Subcutaneous abdominal adipose tissue (tissue), 5 donors: ENCODE results near the gene MYB.
A peak's percentile ranks its signal among the peaks of the same experiment; 100 is the strongest.

Experiments used
- H3K27ac ChIP-seq: one replicate; pipeline ENCODE4 v1.7.0; 2013; ENCODE audit warnings: low read depth, mild to moderate bottlenecking, inconsistent platforms, low read length, moderate library complexity
- H3K27me3 ChIP-seq, 5 donors: one replicate each; pipeline ENCODE4 v1.7.0; 2013; ENCODE audit warnings: low read length in 5 of 5, inconsistent platforms in 1 of 5; ENCODE audit not compliant: control insufficient read depth in 5 of 5, insufficient read depth in 4 of 5
- H3K36me3 ChIP-seq, 5 donors: one replicate each; pipeline ENCODE4 v1.7.0; 2013; ENCODE audit warnings: low read length in 5 of 5; ENCODE audit not compliant: control insufficient read depth in 5 of 5, insufficient read depth in 5 of 5
- H3K4me1 ChIP-seq, 5 donors: one replicate each; pipeline ENCODE4 v1.7.0; 2013; ENCODE audit warnings: low read length in 5 of 5, mild to moderate bottlenecking in 3 of 5, moderate library complexity in 1 of 5; ENCODE audit not compliant: control insufficient read depth in 5 of 5, insufficient read depth in 5 of 5
- H3K4me3 ChIP-seq, 5 donors: one replicate each; pipeline ENCODE4 v1.7.0; 2013; ENCODE audit warnings: low read length in 5 of 5, low read depth in 1 of 5
- H3K9ac ChIP-seq, 5 donors: one replicate each; pipeline ENCODE4 v1.7.0; 2013; ENCODE audit warnings: low read length in 5 of 5, mild to moderate bottlenecking in 4 of 5, moderate library complexity in 3 of 5
- H3K9me3 ChIP-seq, 5 donors: one replicate each; pipeline ENCODE4 v1.7.0; 2013; ENCODE audit warnings: low read length in 5 of 5; ENCODE audit not compliant: control insufficient read depth in 5 of 5
- donor health status: healthy.
- donor health status: healthy.
- donor health status: healthy.
- donor health status: healthy.
- donor health status: healthy.

MYB gene

DNA sequence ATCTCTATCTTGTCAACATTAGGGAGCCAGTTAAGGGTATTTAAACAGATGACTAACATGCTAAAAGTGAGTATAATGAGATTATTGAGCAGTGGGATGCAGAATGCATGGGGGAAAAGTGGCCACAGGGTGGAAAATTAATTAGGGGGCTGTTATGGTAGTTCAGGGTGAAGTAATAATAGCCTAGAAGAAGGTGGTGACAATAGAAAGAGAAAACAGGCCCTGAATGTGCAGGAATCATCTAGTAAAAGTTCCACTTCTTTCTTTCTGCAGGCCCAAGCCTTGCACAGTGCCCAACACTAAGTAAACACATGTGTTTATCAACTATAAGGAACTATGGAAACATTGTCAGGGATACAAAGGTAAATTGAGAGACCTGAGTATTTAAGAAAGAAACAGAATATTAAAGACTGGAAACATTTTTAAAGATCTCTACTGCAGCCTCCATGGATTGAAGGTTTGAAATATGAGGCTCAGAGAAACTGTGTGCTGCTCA lies 7.1 kb upstream of the MYB start:
- Histone ChIP-seq H3K4me3 (no peak overlapping the region), H3K36me3 (no peaks in the 10 kb centered on the region), H3K27me3 (no peaks in the 10 kb centered on the region), H3K27ac (no peak overlapping the region), H3K4me1 (no peaks in the 10 kb centered on the region), H3K9me3 (no peaks in the 10 kb centered on the region), H3K9ac (no peak overlapping the region)

DNA sequence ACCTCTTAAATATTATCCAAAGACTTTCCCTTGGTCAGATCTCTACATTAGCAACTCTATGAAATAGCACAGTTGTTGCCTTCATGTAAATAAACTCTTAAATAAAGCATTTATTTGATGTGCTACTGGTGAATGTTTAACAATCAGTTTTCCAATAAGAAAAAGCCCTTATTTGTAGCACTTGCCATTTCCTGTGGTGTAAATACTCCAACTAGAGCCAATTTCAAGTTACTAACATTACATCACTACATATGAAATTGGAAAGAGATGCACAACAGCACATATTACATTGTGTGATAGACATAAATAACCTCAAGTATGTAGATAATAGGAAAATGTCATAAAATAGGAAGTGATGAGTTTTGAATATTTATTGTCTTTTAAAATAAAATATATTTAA lies 5.0 kb upstream of the MYB start:
- Histone ChIP-seq H3K4me1 (peaks cover 0 to 8% (median 4%) of the 10 kb centered on the region in 5 donors), H3K4me3 (no peak overlapping the region), H3K9ac (no peak overlapping the region), H3K9me3 (no peaks in the 10 kb centered on the region), H3K27ac (no peak overlapping the region), H3K36me3 (no peaks in the 10 kb centered on the region), H3K27me3 (no peaks in the 10 kb centered on the region)

DNA sequence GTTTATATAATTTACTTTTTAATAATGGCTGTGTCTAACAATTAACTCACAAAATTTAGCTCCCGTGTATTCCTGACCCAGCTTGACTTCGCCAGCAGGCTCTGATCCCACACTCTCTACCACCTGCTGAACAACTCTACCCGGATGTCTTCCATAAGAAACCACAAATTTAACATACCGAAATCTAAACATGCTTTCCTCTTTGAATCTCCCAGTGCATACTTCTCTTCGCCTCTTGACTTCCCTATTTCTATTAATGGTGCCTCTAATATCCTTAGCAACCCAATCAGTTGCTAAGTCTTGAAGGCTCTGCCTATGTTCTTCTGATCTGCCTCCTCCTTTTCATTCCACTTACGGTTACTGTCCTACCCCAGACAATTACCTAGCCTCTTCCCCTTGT lies 4.6 kb upstream of the MYB start:
- Histone ChIP-seq H3K4me1 (peaks cover 0 to 9% (median 4%) of the 10 kb centered on the region in 5 donors), H3K9me3 (no peaks in the 10 kb centered on the region), H3K4me3 (no peak overlapping the region), H3K27me3 (no peaks in the 10 kb centered on the region), H3K36me3 (no peaks in the 10 kb centered on the region), H3K9ac (no peak overlapping the region), H3K27ac (no peak overlapping the region)

DNA sequence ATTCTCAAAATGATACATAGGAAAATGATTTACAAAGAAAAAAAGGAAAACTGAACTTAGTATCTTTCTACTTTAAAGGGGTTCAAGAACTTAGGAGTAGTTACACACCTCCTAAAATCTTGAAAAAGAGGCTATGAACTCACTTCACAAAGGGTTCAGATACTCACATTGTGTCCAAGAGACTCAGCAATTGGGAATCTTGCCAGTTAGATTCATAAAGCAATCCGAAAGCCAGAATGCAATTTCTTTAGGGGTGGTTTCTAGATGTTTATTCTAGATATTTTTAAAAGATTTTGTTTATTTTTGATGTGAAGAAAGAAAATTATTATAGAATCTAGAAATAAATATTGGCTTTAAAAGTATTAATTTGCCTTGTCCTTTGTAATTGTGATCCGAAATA lies 1.7 kb upstream of the MYB start:
- no peak overlapping the region for H3K27ac ChIP-seq
- H3K9ac ChIP-seq = no peak overlapping the region
- no peaks in the 10 kb centered on the region for H3K36me3 ChIP-seq
- H3K4me1 ChIP-seq = peaks cover 6 to 34% (median 29%) of the 10 kb centered on the region in 5 donors
- H3K27me3 ChIP-seq = peaks cover 8 to 15% (median 13%) of the 10 kb centered on the region in 5 donors
- H3K4me3 ChIP-seq = no peak overlapping the region
- no peaks in the 10 kb centered on the region for H3K9me3 ChIP-seq

DNA sequence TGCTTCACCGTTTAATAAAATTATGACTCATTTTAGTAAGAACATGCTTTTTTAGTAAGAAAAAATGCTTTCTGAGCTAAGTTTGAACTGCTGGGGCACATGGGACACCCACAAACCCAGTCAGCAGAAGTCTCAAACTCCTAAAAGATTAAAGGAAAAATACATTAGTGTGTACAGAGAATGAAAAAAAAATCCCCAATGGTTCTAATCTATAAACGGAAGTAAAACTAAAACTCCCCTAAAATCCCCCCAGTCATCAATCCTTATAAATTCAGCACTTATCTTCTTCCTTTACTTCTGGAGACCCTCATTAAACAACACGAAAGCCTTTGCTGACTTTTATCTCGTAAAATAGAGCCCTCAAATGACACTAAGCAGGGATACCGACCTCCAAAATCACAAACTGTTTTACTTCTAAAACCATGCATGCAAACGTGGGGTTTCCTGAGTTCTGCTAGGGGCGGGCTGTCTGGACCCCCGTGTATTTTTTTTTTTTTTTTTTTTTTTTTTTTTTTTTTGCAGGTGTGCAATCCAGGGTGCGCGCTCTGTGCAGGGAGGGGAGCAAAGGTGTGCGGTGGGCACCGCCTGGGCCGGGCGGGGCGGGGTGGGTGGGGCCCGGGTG lies 1.1 kb upstream of the MYB start:
- H3K4me1 ChIP-seq = peaks cover 6 to 34% (median 29%) of the 10 kb centered on the region in 5 donors
- no peaks in the 10 kb centered on the region for H3K36me3 ChIP-seq
- H3K9ac ChIP-seq = no peak overlapping the region
- H3K27ac ChIP-seq = no peak overlapping the region
- H3K4me3 ChIP-seq = peak overlapping the region in 4 of 5 donors; percentile 65 to 76 (median 70)
- no peaks in the 10 kb centered on the region for H3K9me3 ChIP-seq
- peaks cover 8 to 17% (median 13%) of the 10 kb centered on the region in 5 donors for H3K27me3 ChIP-seq

DNA sequence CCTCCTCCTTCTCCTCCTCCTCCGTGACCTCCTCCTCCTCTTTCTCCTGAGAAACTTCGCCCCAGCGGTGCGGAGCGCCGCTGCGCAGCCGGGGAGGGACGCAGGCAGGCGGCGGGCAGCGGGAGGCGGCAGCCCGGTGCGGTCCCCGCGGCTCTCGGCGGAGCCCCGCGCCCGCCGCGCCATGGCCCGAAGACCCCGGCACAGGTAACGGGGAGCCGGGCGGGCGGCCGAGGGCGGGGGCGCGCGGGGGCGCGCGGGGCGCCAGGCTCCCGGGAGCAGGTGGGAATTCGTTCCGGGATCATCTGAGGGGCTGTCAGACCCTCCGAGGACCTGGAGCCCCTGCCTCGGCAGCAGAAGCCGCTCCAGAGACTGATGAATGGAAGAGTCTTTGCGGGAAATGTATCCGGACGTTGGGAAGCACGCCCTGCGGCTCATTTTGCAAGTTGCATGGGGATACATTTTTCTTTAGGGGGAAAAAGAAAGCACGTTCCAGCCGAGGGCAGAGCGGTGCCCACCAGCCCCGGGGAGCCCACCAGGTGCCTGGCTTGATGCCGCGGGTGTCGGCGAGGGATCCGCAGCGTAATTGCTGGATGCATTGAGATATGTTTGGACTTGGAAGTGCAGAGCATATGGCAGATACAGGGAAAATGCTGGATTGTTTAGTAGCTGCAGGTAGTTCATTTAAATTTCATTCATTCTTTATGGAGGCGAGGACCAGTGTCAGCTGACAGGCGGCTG lies 394 bp downstream of the MYB start:
- no peak overlapping the region for H3K27ac ChIP-seq
- peaks cover 6 to 34% (median 29%) of the 10 kb centered on the region in 5 donors for H3K4me1 ChIP-seq
- no peaks in the 10 kb centered on the region for H3K9me3 ChIP-seq
- peaks cover 9 to 29% (median 17%) of the 10 kb centered on the region in 5 donors for H3K27me3 ChIP-seq
- no peaks in the 10 kb centered on the region for H3K36me3 ChIP-seq
- H3K4me3 ChIP-seq = peak overlapping the region; percentile 65 to 76 (median 73)
- peak overlapping the region in 2 of 5 donors; percentile 45 to 55 for H3K9ac ChIP-seq

DNA sequence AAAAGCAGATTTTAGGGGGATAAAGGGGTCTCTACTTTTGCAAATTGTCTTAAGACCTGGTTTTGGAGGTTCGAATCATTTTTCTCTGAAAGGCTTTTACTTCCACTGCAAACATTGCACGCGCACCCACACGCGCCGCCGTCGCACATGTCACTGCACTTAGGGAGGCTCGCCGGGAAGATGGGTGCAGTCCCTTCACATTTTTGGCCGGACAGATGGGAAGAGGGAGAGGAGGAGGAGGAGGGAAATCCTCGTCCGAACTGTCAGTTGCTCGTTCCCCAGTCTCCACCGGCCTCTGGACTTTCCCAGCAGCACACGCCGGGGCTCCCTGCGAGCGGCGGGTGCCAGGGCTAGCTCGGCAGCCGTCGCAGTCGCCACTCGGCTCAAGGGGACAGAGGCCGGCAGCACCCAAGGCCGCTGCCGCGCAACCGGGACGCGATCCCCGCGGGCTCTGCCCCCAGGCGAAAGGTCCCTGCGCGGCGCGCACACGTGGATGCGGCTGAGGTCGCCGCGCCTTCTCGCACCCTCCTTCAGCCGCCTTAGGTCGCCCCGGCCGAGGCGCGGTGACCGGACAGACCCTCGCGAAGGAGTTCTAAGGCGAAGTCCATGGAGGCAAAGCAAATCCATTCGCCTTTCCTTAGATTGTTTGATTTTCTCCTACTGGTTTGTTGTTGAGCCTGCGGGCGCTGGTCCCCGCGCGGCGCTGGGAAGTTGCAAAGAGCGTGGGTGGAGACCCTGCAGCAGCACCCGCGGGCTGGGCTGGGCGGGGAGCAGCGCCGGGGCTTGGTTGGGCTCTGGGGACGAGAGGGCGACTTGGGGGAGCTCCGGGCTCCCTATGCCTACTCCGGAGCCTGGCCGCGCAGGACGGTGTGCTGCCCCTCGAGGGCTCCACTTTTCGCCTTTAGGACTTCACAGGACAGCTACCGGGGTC lies 1.2 kb downstream of the MYB start:
- peaks cover 9 to 29% (median 18%) of the 10 kb centered on the region in 5 donors for H3K27me3 ChIP-seq
- H3K4me1 ChIP-seq = peaks cover 6 to 34% (median 29%) of the 10 kb centered on the region in 5 donors
- H3K27ac ChIP-seq = no peak overlapping the region
- H3K9me3 ChIP-seq = no peaks in the 10 kb centered on the region
- H3K36me3 ChIP-seq = no peaks in the 10 kb centered on the region
- H3K4me3 ChIP-seq = peak overlapping the region; percentile 65 to 76 (median 73)
- H3K9ac ChIP-seq = peak overlapping the region in 3 of 5 donors; percentile 37 to 49 (median 45)

DNA sequence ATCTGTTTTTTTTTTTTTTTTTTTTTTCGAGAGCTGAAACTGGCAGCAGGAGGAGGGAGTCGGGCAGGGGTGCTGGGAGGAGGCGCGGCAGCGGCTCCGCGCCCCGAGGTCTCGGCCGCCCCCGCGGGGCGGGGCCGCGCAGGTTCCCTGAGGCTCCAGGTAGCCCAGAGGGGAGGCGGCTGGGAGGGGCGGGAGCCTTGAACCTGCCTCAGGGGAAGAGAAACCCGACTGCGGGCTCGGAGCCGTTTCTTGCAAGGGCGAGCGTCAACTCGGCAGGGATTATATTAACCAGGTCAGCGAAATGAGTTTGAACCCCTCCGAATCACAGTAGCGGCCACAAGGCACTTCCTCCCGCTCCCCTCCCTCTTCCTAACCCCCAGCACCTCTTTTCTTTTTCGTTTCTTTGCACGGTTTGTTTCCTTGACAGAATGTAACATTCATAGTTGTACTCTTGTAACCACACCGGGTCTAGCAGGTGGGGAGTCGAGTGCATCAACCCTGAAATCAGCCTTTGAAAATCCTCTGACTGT lies 2.0 kb downstream of the MYB start:
- Histone ChIP-seq H3K4me3 (peak overlapping the region; percentile 59 to 76 (median 73)), H3K27me3 (peaks cover 9 to 29% (median 18%) of the 10 kb centered on the region in 5 donors), H3K9me3 (no peaks in the 10 kb centered on the region), H3K27ac (no peak overlapping the region), H3K36me3 (no peaks in the 10 kb centered on the region), H3K4me1 (peaks cover 6 to 34% (median 29%) of the 10 kb centered on the region in 5 donors), H3K9ac (peak overlapping the region in 1 of 5 donors; percentile 12)

DNA sequence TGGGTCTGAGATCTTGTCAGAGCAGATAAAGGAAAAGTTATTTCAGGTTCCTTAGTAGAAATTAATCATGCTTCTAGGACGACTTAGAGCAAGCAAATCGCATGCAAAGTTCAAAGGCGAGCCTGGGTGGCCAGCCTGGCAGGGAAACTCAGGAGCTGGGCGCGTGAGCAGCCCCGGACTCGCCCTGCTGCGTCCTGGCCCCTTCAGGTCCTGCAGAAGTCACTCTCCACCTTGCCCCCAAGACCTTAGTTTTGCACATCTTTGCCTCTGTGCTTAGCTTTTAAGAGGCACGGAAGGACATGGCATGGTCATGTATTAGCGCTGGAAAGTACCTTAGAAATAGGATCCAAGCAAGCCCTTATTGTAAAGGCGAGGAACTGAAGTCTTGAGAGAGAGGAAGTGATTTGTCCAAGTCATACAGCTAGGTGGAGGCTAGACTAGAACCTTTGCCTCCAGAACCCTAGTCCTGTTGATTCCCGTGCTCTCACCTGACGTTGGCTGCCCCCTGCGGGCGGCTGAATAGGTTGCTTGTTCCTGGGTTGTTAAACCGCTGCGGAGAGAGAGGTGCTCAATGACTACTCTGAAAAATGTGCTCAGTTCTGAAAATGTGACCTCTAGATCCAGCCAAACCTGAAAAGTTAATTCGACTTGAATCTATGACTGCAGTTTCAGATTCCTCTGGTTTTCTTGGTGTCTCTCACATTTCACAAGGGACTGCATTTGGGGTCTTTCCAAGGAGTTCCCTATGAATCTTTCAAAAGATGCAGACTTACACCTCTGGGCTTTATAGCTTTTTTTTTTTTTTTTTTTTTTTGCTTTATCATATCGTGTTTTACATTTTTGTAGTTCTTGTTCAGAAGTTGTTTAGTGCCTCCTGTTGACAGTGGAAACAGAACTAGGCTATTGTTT lies 2.7 kb downstream of the MYB start:
- no peaks in the 10 kb centered on the region for H3K9me3 ChIP-seq
- H3K27ac ChIP-seq = no peak overlapping the region
- peaks cover 9 to 29% (median 18%) of the 10 kb centered on the region in 5 donors for H3K27me3 ChIP-seq
- H3K4me1 ChIP-seq = peaks cover 6 to 34% (median 29%) of the 10 kb centered on the region in 5 donors
- H3K36me3 ChIP-seq = no peaks in the 10 kb centered on the region
- no peak overlapping the region for H3K9ac ChIP-seq
- H3K4me3 ChIP-seq = peak overlapping the region; percentile 40 to 76 (median 65)
